ENCODE measurements around the gene EFS.
"Not testable (repeated sequence)": the region's sequence is repeated elsewhere in the genome, so short reads cannot be mapped to it uniquely, and the experiment has no call there.

Gene EFS

GRCh38 chr14:23346693-23347405 lies 18.1 kb downstream of the EFS start:
- no peak overlapping the region for H3K4me3 ChIP-seq (ENCODE audit: low read depth, low read length)
- DNase-seq (ENCODE audit: low read depth) = no peak

DNA sequence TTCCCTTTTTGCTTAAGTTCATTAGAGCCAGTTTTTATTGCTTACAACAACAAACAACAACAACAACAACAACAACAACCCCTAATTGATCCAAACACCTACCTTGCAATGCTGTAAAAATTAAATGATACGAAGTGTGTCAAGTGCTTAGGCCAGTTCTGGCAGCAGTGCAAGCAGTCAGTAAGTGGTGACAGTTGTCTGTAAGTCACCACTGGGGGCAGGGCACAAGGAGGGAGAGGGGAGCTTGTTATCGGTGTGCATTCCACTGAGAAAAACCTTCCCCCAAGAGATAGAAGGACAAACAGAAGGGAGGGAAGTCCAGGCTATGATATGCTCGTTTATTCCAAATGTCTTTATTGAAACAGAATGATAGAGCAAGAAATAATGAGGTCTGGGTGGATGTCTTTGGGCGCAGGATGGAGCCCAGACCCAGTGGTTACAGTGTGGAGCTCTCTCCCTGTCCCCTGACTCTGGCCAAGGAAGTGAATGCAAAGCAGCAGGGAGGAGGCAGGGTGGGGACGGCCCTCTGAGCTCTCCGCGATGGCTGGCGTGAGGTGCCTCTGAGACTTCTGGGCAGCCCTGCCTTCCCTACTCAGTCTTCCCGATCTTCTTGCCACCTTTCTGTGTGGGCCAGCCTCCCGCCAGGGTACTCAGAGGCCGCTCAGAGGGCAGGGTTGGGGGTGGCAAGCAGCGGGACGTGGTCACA lies 18.8 kb downstream of the EFS start:
- no peak for DNase-seq (ENCODE audit: low read depth)

GRCh38 chr14:23344481-23344880 lies 20.5 kb downstream of the EFS start:
- no peak for DNase-seq (ENCODE audit: low read depth)
- no peak overlapping the region for H3K4me3 ChIP-seq (ENCODE audit: low read depth, low read length)

More for the DNA sequence above, 18.8 kb downstream of the EFS start:
- no peak overlapping the region for H3K4me3 ChIP-seq (ENCODE audit: low read depth, low read length)

GRCh38 chr14:23339506-23340268 lies 25.3 kb downstream of the EFS start:
- no peak for DNase-seq (ENCODE audit: low read depth)
- H3K4me3 ChIP-seq (ENCODE audit: low read depth, low read length) = no peak overlapping the region

DNA sequence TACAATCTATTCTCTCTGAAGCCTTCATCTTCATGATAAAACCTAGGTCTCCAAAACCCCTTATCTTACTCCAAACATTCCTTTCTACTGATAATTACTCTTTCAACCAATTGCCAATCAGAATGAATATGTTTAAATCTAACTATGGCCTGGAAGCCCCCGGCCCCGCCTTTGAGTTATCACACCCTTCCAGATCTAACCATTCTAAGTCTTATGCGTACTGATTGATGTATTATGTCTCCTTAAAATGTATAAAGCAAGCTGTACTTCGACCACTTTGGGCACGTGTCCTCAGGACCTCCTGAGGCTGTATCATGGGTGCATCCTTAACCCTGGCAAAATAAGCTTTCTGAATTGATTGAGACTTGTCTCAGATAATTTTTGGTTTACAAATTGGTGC lies 29.3 kb downstream of the EFS start:
- no peak overlapping the region for H3K4me3 ChIP-seq (ENCODE audit: low read depth, low read length)
- no peak for DNase-seq (ENCODE audit: low read depth)

DNA sequence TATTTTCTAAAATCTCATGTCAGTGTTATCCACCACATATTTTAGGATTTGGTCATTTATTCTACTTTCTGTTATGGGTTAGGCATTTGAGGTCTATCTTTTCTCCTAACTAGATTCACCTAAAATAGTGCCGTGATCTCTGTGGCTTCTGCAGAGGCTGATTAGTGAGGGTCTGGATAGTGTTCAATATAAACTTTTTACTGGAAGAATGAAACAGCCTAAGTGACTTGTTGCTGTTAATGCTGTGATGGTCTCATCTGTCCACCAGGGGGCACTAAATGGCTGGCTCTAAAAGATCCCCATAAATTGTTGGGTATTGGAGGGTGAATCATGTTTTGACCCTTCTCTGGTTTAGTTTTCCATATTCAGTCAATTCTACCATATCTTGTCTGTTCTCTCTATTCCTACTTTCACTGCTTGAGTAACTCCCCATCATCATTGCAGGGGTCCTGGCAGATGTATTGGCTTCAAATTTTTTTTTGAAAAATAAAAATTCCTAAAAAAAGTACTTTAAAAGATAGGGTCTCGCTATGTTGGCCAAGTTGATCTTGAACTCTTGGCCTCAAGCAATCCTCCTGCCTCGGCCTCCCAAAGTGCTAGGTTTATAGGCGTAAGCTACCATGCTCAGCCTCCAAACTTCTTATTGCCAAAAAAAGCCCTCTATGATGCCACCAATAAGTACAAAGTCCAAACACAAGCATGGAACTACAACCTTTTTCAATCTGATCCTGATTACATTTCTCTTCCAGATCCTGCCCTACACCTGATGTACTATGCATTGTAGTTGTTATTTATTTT lies 36.8 kb downstream of the EFS start:
- no peak overlapping the region for H3K4me3 ChIP-seq (ENCODE audit: low read depth, low read length)
- DNase-seq (ENCODE audit: low read depth) = no peak

DNA sequence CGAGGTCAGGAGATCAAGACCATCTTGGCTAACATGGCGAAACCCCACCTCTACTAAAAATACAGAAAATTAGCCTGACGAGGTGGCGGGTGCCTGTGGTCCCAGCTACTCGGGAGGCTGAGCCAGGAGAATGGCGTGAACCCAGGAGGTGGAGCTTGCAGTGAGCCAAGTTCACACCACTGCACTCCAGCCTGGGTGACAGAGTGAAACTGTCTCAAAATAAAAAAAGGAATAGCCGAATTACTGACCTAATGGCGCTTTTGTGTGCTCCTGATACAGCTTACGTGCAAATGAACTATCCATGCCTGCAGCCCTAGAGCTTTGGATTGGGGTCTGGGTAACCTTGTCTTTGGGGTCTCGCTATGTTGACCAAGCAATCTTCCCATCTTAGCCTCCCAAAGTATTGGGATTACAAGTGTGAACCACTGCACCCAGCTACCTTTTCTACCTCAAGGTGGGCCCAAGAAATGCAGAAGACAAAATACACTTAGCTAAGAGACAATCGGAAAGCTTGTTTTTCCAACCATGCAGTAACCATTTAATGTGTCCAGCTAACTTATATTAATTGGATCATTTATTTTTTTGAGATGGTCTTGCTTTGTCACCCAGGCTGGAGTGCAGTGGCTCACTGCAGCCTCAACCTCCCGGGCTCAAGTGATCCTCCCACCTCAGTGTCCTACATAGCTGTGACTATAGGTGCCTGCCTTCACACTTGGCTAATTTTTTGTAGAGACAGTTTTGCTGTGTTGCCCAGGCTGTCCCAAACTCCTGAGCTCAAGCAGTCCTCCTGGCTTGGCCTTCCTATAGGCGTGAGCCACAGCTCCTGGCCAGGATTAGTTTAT lies 38.3 kb downstream of the EFS start:
- no peak for DNase-seq (ENCODE audit: low read depth)
- H3K4me3 ChIP-seq (ENCODE audit: low read depth, low read length) = no peak overlapping the region

- not testable (repeated sequence) for DNase-seq (ENCODE audit: low read depth); H3K4me3 ChIP-seq (ENCODE audit: low read depth, low read length)
Observed at GRCh38 chr14:23325746-23326145, 39.2 kb downstream of the EFS start.

DNA sequence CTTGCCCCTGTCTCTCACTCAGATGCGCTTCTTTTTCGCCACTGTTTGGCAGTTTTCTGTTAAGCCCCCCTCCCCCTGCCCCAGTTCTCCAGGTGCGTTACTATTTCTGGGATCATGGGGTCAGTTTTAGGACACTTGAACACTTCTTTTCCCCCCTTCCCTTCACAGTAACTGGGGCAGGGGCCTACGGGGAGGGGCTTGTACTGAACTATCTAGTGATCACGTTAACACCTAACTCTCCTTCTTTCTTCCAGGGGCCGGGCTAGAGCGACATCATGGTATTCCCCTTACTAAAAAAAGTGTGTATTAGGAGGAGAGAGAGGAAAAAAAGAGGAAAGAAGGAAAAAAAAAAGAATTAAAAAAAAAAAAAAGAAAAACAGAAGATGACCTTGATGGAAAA lies 40.0 kb downstream of the EFS start:
- no peak for DNase-seq (ENCODE audit: low read depth)
- no peak overlapping the region for H3K4me3 ChIP-seq (ENCODE audit: low read depth, low read length)

- no peak overlapping the region for H3K4me3 ChIP-seq (ENCODE audit: low read depth, low read length)
- no peak for DNase-seq (ENCODE audit: low read depth)
Observed at GRCh38 chr14:23324455-23324846, 40.5 kb downstream of the EFS start.

DNA sequence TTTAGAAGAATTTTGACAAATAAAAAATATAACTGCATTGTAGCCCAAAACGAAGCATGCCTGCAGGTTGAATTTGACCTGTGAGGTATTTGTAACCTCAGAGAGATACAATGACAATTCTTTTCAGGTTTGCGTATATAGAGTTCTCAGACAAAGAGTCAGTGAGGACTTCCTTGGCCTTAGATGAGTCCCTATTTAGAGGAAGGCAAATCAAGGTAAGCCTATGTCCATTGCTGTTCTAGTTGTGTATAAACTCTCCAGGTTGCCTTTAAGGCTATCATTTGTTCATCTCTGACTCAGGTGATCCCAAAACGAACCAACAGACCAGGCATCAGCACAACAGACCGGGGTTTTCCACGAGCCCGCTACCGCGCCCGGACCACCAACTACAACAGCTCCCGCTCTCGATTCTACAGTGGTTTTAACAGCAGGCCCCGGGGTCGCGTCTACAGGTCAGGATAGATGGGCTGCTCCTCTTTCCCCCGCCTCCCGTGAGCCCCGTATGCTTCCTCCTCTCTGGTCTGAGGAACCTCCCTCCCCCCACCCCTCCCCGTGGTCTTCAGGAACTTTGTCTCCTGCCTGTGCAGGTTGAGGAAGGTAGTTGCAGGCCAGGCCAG lies 41.0 kb downstream of the EFS start:
- H3K4me3 ChIP-seq (ENCODE audit: low read depth, low read length) = no peak overlapping the region
- DNase-seq (ENCODE audit: low read depth) = no peak

DNA sequence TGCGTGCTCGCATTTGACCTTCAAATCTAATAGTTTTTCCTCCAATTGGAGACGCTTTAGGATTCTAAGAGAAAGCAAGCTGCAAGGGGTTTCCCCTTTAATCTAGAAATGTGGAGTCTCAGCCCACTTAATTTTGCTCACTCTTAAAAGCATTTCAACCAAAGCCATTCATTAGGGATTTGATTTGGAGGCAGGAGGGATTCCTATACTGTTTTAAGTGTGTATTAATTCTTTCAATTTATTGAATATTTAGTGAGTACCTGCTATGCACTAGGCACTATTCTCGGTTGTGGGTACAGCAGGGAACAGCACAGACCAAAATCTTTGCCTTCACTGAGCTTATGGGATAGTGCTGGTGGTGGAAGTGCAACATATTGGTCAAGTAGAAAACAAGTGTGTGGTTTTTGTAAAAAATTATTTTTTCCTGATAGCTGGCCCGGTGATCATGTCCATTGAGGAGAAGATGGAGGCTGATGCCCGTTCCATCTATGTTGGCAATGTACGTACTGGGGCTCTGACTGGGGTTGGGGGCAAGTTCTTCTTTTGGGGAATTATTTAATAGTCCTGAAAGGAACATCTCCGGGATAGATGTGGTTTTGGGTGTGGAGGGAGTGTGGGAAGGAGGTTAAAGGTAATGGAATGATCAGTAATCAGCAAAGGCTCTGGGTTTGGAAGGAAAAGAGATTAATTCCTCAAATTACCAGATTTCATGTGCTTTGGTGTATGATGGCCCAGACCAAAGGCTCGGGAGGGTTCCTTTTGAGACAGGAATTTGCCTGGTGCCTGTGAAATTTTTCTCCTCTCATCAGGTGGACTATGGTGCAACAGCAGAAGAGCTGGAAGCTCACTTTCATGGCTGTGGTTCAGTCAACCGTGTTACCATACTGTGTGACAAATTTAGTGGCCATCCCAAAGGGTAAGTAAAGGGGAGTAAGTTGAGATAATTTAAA lies 42.1 kb downstream of the EFS start:
- DNase-seq (ENCODE audit: low read depth) = no peak
- H3K4me3 ChIP-seq (ENCODE audit: low read depth, low read length) = peak overlapping the region; percentile 85

GRCh38 chr14:23321572-23322547 lies 43.1 kb downstream of the EFS start:
- peak overlapping the region; percentile 85 for H3K4me3 ChIP-seq (ENCODE audit: low read depth, low read length)
- DNase-seq (ENCODE audit: low read depth) = no peak

DNA sequence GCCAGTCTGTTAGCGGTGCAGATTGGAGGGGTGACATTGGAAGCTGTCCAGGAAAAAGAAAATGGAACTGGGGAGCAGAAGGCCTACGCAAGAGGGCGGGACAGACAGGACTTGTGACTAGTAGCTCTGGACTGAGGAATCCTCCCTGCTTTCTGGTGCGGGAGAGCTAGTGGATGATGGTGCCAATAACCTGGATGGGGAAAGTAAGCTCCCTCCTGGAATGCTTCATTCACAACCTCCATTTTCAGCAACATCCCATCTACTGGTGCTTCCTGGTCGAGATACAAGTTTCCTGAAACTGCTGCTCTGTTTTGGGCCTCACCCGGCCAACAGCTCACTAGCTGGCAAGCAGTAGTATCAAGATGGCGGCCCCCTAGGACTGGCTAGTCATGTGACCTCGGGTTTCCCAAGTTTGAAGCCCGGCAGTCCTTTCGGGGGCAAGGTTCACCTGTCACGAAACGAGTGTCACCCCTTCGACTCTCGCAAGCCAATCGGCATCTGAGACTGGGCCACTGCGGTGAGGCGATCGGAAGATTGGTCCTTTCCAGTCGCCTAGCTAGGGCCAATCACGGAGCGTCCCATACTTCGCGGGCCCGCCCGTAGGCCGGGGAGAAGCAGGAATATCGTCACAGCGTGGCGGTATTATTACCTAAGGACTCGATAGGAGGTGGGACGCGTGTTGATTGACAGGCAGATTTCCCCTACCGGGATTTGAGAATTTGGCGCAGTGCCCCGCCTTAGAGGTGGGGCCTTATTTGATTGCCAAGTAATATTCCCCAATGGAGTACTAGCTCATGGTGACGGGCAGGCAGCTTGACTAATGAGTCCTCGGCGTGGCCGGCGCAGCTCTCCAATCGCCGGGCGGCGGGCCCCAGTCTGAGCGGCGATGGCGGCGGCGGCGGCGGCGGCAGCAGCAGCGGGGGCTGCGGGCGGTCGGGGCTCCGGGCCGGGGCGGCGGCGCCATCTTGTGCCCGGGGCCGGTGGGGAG lies 44.1 kb downstream of the EFS start, which contains the start of gene PABPN1:
Gene PABPN1 (plus strand): TSS at position 874 of the 988 bp plus-strand sequence. CDS start 13 bp downstream, at position 887.
- DNase-seq (ENCODE audit: low read depth) = peak; percentile 99
- peak within 1 kb of the TSS; percentile 85 for H3K4me3 ChIP-seq (ENCODE audit: low read depth, low read length)
